ENCODE data around the gene MMP11.

Gene MMP11

GRCh38 chr22:23816156-23816976 is 43.7 kb downstream of the MMP11 start:
- H3K4me1 ChIP-seq (ENCODE audit: control insufficient read depth in 5 of 5, insufficient read depth in 5 of 5, low read length in 5 of 5) = no peaks in the 10 kb centered on the region
- H3K9ac ChIP-seq (ENCODE audit: low read length in 5 of 5) = no peak overlapping the region
- peaks cover 8 to 73% (median 46%) of the 10 kb centered on the region in 5 donors for H3K36me3 ChIP-seq (ENCODE audit: control insufficient read depth in 5 of 5, insufficient read depth in 5 of 5, low read length in 5 of 5)
- H3K9me3 ChIP-seq (ENCODE audit: control insufficient read depth in 5 of 5, low read length in 5 of 5) = no peaks in the 10 kb centered on the region
- no peak overlapping the region for H3K27ac ChIP-seq (ENCODE audit: low read depth, low read length)
- H3K27me3 ChIP-seq (ENCODE audit: control insufficient read depth in 5 of 5, insufficient read depth in 4 of 5, low read length in 5 of 5) = no peaks in the 10 kb centered on the region
- H3K4me3 ChIP-seq (ENCODE audit: low read depth in 1 of 5, low read length in 5 of 5) = no peak overlapping the region

GRCh38 chr22:23817146-23817545 is 44.5 kb downstream of the MMP11 start:
- Histone ChIP-seq H3K9me3 (ENCODE audit: control insufficient read depth in 5 of 5, low read length in 5 of 5) (no peaks in the 10 kb centered on the region), H3K9ac (ENCODE audit: low read length in 5 of 5) (no peak overlapping the region), H3K4me3 (ENCODE audit: low read depth in 1 of 5, low read length in 5 of 5) (no peak overlapping the region), H3K27ac (ENCODE audit: low read depth, low read length) (no peak overlapping the region), H3K4me1 (ENCODE audit: control insufficient read depth in 5 of 5, insufficient read depth in 5 of 5, low read length in 5 of 5) (peaks cover 0 to 5% (median 4%) of the 10 kb centered on the region in 5 donors), H3K27me3 (ENCODE audit: control insufficient read depth in 5 of 5, insufficient read depth in 4 of 5, low read length in 5 of 5) (no peaks in the 10 kb centered on the region), H3K36me3 (ENCODE audit: control insufficient read depth in 5 of 5, insufficient read depth in 5 of 5, low read length in 5 of 5) (peaks cover 6 to 74% (median 50%) of the 10 kb centered on the region in 5 donors)

- H3K9me3 ChIP-seq (ENCODE audit: control insufficient read depth in 5 of 5, low read length in 5 of 5) = no peaks in the 10 kb centered on the region
- H3K27me3 ChIP-seq (ENCODE audit: control insufficient read depth in 5 of 5, insufficient read depth in 4 of 5, low read length in 5 of 5) = no peaks in the 10 kb centered on the region
- no peak overlapping the region for H3K9ac ChIP-seq (ENCODE audit: low read length in 5 of 5)
- H3K4me3 ChIP-seq (ENCODE audit: low read depth in 1 of 5, low read length in 5 of 5) = no peak overlapping the region
- H3K27ac ChIP-seq (ENCODE audit: low read depth, low read length) = no peak overlapping the region
- H3K4me1 ChIP-seq (ENCODE audit: control insufficient read depth in 5 of 5, insufficient read depth in 5 of 5, low read length in 5 of 5) = peaks cover 0 to 18% (median 16%) of the 10 kb centered on the region in 5 donors
- H3K36me3 ChIP-seq (ENCODE audit: control insufficient read depth in 5 of 5, insufficient read depth in 5 of 5, low read length in 5 of 5) = peaks cover 2 to 81% (median 62%) of the 10 kb centered on the region in 5 donors
Observed at GRCh38 chr22:23818541-23818940, 45.9 kb downstream of the MMP11 start.

GRCh38 chr22:23820748-23821211 is 48.1 kb downstream of the MMP11 start:
- H3K27ac ChIP-seq (ENCODE audit: low read depth, low read length) = no peak overlapping the region
- peaks cover 2 to 93% (median 76%) of the 10 kb centered on the region in 5 donors for H3K36me3 ChIP-seq (ENCODE audit: control insufficient read depth in 5 of 5, insufficient read depth in 5 of 5, low read length in 5 of 5)
- H3K4me1 ChIP-seq (ENCODE audit: control insufficient read depth in 5 of 5, insufficient read depth in 5 of 5, low read length in 5 of 5) = peaks cover 0 to 19% (median 18%) of the 10 kb centered on the region in 5 donors

GRCh38 chr22:23822101-23822671 is 49.5 kb downstream of the MMP11 start:
- Histone ChIP-seq H3K27me3 (ENCODE audit: control insufficient read depth in 5 of 5, insufficient read depth in 4 of 5, low read length in 5 of 5) (no peaks in the 10 kb centered on the region), H3K9me3 (ENCODE audit: control insufficient read depth in 5 of 5, low read length in 5 of 5) (no peaks in the 10 kb centered on the region), H3K9ac (ENCODE audit: low read length in 5 of 5) (peak overlapping the region in 1 of 5 donors; percentile 64), H3K27ac (ENCODE audit: low read depth, low read length) (peak overlapping the region; percentile 11), H3K4me1 (ENCODE audit: control insufficient read depth in 5 of 5, insufficient read depth in 5 of 5, low read length in 5 of 5) (peaks cover 3 to 27% (median 25%) of the 10 kb centered on the region in 5 donors), H3K4me3 (ENCODE audit: low read depth in 1 of 5, low read length in 5 of 5) (no peak overlapping the region), H3K36me3 (ENCODE audit: control insufficient read depth in 5 of 5, insufficient read depth in 5 of 5, low read length in 5 of 5) (peaks cover 2 to 93% (median 76%) of the 10 kb centered on the region in 5 donors)

More at GRCh38 chr22:23820748-23821211, 48.1 kb downstream of the MMP11 start:
- no peak overlapping the region for H3K4me3 ChIP-seq (ENCODE audit: low read depth in 1 of 5, low read length in 5 of 5)
- no peak overlapping the region for H3K9ac ChIP-seq (ENCODE audit: low read length in 5 of 5)
- H3K27me3 ChIP-seq (ENCODE audit: control insufficient read depth in 5 of 5, insufficient read depth in 4 of 5, low read length in 5 of 5) = no peaks in the 10 kb centered on the region
- no peaks in the 10 kb centered on the region for H3K9me3 ChIP-seq (ENCODE audit: control insufficient read depth in 5 of 5, low read length in 5 of 5)

GRCh38 chr22:23823331-23823791 is 50.7 kb downstream of the MMP11 start:
- Histone ChIP-seq H3K9me3 (ENCODE audit: control insufficient read depth in 5 of 5, low read length in 5 of 5) (no peaks in the 10 kb centered on the region), H3K36me3 (ENCODE audit: control insufficient read depth in 5 of 5, insufficient read depth in 5 of 5, low read length in 5 of 5) (peaks cover 2 to 88% (median 76%) of the 10 kb centered on the region in 5 donors), H3K9ac (ENCODE audit: low read length in 5 of 5) (peak overlapping the region in 1 of 5 donors; percentile 64), H3K27ac (ENCODE audit: low read depth, low read length) (no peak overlapping the region), H3K27me3 (ENCODE audit: control insufficient read depth in 5 of 5, insufficient read depth in 4 of 5, low read length in 5 of 5) (no peaks in the 10 kb centered on the region), H3K4me3 (ENCODE audit: low read depth in 1 of 5, low read length in 5 of 5) (no peak overlapping the region), H3K4me1 (ENCODE audit: control insufficient read depth in 5 of 5, insufficient read depth in 5 of 5, low read length in 5 of 5) (peaks cover 3 to 35% (median 32%) of the 10 kb centered on the region in 5 donors)

- H3K9ac ChIP-seq (ENCODE audit: low read length in 5 of 5) = no peak overlapping the region
- peaks cover 11 to 48% (median 44%) of the 10 kb centered on the region in 5 donors for H3K4me1 ChIP-seq (ENCODE audit: control insufficient read depth in 5 of 5, insufficient read depth in 5 of 5, low read length in 5 of 5)
- H3K27ac ChIP-seq (ENCODE audit: low read depth, low read length) = no peak overlapping the region
- H3K36me3 ChIP-seq (ENCODE audit: control insufficient read depth in 5 of 5, insufficient read depth in 5 of 5, low read length in 5 of 5) = peaks cover 0 to 87% (median 74%) of the 10 kb centered on the region in 5 donors
- no peaks in the 10 kb centered on the region for H3K27me3 ChIP-seq (ENCODE audit: control insufficient read depth in 5 of 5, insufficient read depth in 4 of 5, low read length in 5 of 5)
- H3K9me3 ChIP-seq (ENCODE audit: control insufficient read depth in 5 of 5, low read length in 5 of 5) = no peaks in the 10 kb centered on the region
- no peak overlapping the region for H3K4me3 ChIP-seq (ENCODE audit: low read depth in 1 of 5, low read length in 5 of 5)
Observed at GRCh38 chr22:23824476-23825245, 52.0 kb downstream of the MMP11 start.

GRCh38 chr22:23825246-23825905 is 52.7 kb downstream of the MMP11 start:
- H3K4me3 ChIP-seq (ENCODE audit: low read depth in 1 of 5, low read length in 5 of 5) = no peak overlapping the region
- no peak overlapping the region for H3K9ac ChIP-seq (ENCODE audit: low read length in 5 of 5)
- peaks cover 0 to 81% (median 70%) of the 10 kb centered on the region in 5 donors for H3K36me3 ChIP-seq (ENCODE audit: control insufficient read depth in 5 of 5, insufficient read depth in 5 of 5, low read length in 5 of 5)
- no peaks in the 10 kb centered on the region for H3K27me3 ChIP-seq (ENCODE audit: control insufficient read depth in 5 of 5, insufficient read depth in 4 of 5, low read length in 5 of 5)
- H3K9me3 ChIP-seq (ENCODE audit: control insufficient read depth in 5 of 5, low read length in 5 of 5) = no peaks in the 10 kb centered on the region
- H3K4me1 ChIP-seq (ENCODE audit: control insufficient read depth in 5 of 5, insufficient read depth in 5 of 5, low read length in 5 of 5) = peaks cover 11 to 54% (median 46%) of the 10 kb centered on the region in 5 donors
- no peak overlapping the region for H3K27ac ChIP-seq (ENCODE audit: low read depth, low read length)

GRCh38 chr22:23826510-23827350 is 54.1 kb downstream of the MMP11 start:
- Histone ChIP-seq H3K4me1 (ENCODE audit: control insufficient read depth in 5 of 5, insufficient read depth in 5 of 5, low read length in 5 of 5) (peaks cover 11 to 54% (median 46%) of the 10 kb centered on the region in 5 donors), H3K9ac (ENCODE audit: low read length in 5 of 5) (no peak overlapping the region), H3K36me3 (ENCODE audit: control insufficient read depth in 5 of 5, insufficient read depth in 5 of 5, low read length in 5 of 5) (peaks cover 0 to 80% (median 68%) of the 10 kb centered on the region in 5 donors), H3K9me3 (ENCODE audit: control insufficient read depth in 5 of 5, low read length in 5 of 5) (no peaks in the 10 kb centered on the region), H3K4me3 (ENCODE audit: low read depth in 1 of 5, low read length in 5 of 5) (no peak overlapping the region), H3K27me3 (ENCODE audit: control insufficient read depth in 5 of 5, insufficient read depth in 4 of 5, low read length in 5 of 5) (no peaks in the 10 kb centered on the region), H3K27ac (ENCODE audit: low read depth, low read length) (no peak overlapping the region)
